GM18873 (cell line): Measurements from ENCODE around the gene HAL.

Experiments
- ATAC-seq: cut with Tn5 transposase; IDR thresholded peaks from one replicate; pipeline ENCODE4 v1.9.1; 2021; ENCODE audit warnings: mild to moderate bottlenecking, moderate library complexity, moderate number of reproducible peaks; ENCODE audit not compliant: unreplicated experiment, low FRiP score

Gene HAL

DNA sequence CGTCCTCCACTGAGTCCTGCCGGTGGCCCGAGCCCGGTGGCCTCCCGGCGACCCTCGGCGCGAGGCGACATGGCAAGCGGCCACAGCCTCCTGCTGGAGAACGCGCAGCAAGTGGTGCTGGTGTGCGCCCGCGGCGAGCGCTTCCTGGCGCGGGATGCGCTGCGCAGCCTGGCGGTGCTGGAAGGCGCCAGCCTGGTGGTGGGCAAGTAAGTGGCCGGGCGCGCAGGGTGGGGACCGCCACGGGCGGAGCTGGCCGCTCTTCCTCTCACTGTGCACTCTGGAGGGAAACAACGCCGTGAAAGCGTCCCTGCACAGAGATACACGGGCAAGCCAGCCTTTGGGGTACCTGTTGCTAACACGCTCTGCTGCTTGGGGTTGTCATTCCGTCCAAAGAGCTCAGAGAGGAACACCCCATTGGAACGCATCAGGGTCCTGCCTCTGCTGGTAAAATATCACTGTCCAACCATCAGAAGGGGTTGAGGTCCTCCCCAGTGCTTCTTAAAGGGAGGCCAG, 52.8 kb downstream of the HAL start, which contains the start of gene AMDHD1:
Gene AMDHD1, plus strand, starts transcription at position 2 of the 513 bp plus-strand sequence. Its CDS starts 68 bp downstream, at position 70.
- ATAC-seq, result peak; percentile 48

DNA sequence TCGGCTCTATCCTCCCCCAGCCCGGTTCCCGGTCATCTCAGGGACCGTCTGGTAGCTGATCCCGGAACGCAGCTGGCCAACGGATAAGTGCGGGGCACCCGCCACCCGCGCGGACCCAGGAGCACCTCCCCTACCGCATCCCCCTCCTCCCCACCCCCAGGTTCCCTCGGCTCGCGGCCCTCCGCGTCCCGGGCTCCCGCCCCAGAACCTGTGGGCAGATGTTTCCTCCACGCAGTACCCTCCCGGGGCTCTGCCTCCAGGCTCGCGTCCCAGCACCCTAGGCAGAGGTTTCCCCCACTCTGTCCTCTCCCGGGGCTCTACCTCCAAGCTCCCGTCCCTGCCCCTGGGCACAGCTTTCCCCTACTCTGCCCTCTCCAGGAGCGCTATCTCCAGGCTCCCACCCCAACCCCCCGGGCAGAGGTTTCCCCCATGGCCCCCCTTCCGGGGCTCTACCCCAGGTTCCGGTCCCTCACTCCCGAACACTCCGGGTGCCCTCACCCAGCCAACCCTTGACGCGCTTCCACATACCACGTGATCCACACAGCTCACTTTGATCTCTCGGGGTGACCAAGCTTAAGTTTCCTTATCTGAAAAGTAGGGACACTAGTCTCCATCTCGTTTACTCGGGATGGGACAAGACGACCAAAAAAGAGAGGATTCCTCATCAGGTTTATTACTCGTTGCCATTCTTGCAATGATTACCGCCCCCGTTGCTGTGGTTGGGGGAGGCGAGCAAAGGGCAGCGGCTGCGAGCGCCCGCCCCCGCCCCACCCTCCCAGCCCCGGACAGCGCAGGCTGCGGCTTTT, 53.4 kb downstream of the HAL start, which contains the start of gene CCDC38:
Gene CCDC38, minus strand, starts transcription at position 91 of the 806 bp plus-strand sequence. CDS start 6,105 bp downstream, outside the sequence.
- ATAC-seq, result peak; percentile 95

- no peak for ATAC-seq
These were observed 54.0 kb downstream of the HAL start for GRCh38 chr12:95942101-95942523.

GRCh38 chr12:95940514-95940913, 55.6 kb downstream of the HAL start:
- ATAC-seq, result no peak
